Activated CD4-positive, alpha-beta T cell treated with anti-CD3 and anti-CD28 coated beads for 24 hours (primary cell): Measurements from ENCODE around the gene HOXB6.

Source experiments
- DNase-seq, 2 donors: peaks; one replicate each; pipeline ENCODE4 v3.0.0-alpha.2; 2020; ENCODE audit warnings: low read depth in 2 of 2

Gene HOXB6

GRCh38 chr17:48579471-48579759, 25.4 kb downstream of the HOXB6 start:
- no peak for DNase-seq

- no peak for DNase-seq
Measured at GRCh38 chr17:48578616-48579470, 25.9 kb downstream of the HOXB6 start.

GRCh38 chr17:48577946-48578615, 26.7 kb downstream of the HOXB6 start, which contains the start of gene HOXB4:
HOXB4 (minus strand) TSS chr17:48578350; CDS start chr17:48578319, 31 bp downstream.
- DNase-seq = peak; percentile 33 to 60

GRCh38 chr17:48577330-48577945, 27.3 kb downstream of the HOXB6 start:
- DNase-seq = no peak

DNA sequence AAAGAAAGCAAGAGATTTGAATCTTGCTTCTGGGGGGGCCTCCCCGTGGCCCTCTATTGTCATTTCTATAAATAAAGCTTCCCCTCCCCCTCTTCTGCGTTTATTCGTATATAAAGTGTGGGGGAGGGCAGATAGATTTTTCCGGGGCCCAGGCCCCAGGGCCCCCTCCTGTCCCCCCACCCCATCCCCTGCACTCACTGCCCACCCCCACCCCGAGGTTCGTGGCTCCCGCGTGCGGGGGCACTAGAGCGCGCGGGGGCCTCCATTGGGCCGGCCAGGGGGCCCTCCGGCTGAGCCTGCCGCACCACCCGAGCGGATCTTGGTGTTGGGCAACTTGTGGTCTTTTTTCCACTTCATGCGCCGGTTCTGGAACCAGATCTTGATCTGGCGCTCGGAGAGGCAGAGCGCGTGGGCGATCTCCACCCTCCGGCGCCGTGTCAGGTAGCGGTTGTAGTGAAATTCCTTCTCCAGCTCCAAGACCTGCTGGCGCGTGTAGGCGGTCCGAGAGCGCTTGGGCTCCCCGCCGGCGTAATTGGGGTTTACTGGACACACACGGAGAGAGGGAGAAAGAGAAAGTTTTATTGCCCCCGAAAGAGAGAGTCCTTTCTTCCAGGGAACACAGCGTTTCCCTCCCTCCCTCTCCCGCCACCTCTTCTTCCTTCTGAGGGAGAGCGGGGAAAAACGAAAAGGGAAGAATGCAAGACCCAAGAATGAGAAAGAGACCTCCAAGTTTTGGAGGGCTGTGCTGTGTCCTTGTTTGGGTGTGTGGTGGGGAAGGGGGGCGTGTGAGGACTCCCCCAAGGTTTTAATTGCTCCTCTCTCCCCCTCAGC, 28.1 kb downstream of the HOXB6 start:
- no peak for DNase-seq

DNA sequence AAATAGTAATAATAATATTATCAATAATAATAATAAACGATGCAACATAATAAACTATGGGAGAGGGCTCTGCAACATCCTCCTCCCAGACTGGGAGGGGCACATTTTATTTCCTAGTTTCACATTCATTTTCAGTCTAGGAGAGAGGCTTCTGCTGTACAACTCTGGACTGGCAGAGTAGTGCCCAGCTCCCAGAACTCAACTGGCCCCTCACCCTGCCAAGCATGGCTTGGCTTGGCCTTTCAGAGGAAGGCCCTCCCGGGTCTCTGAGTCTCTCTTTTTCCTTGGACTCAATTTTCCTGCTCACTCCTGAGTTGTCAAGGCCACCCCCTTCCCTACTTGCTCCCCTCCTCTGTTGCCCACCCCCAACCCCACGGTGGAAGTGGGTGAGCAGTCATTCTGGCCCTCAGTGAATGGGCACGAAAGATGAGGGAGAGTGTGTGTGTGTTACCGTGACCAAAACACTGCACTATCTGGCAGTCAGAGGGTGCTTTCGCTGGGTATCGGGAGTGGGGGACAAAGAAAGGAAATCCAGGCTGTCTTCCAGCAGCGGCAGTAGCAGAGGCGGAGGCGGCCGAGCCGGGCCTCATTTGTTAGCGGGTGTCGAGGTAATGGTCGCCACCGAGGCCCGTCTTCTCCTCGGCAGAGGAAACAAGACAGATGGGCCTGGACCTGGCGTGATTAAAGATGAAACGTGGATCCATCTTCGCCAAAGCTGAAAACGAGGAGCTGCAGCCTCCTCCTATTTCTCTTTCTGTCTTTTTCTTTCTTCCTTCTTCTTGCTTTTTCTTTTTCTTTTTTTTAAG, 28.9 kb downstream of the HOXB6 start:
- DNase-seq = no peak

DNA sequence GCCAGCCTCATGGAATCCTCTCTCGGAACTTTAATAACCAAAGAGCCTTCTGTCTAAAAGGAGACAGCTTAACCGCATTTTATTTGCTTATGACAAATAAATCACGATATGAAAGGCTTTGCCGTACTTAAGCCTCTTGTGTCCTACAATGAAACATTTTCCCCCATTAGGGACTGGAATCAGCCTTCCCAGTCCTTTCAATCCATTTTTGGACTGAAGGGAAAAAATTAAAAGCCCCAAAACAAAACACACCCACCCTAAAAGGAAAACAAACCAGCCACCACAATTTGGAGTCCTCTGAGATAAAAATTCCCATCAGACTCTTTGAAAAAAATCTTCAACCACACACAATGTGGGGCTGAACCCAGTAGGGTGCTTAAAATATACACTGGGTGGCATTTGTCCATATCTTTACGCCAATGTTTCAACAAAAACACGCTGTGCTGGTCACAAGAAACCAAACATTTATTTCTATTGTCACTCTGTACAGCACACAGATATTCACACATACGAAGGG, 29.7 kb downstream of the HOXB6 start:
- no peak for DNase-seq

GRCh38 chr17:48574505-48575065, 30.2 kb downstream of the HOXB6 start:
- no peak for DNase-seq

GRCh38 chr17:48571826-48572417, 32.9 kb downstream of the HOXB6 start:
- DNase-seq = no peak

- no peak for DNase-seq
Measured at GRCh38 chr17:48571024-48571818, 33.6 kb downstream of the HOXB6 start.

- DNase-seq = no peak
Measured at GRCh38 chr17:48570325-48571023, 34.3 kb downstream of the HOXB6 start.

- no peak for DNase-seq
Measured at GRCh38 chr17:48569674-48570324, 35.0 kb downstream of the HOXB6 start.

DNA sequence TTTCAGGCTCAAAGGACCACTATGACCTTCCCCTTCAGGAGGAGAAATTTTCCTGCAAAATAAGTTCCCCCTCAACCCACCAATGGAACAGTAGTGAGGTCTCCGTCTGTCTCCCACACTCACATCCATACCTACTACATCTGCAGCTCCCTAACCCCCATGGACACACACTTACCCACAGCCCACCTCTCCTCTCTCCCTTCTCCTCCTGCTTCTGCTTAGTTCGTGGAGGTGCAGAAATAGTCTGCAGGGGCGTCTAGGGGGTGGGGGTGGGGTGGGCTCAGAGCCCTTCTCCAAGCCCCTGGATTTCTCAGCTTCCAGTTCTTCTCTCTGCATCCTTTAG, 35.6 kb downstream of the HOXB6 start:
- DNase-seq = no peak

- DNase-seq = no peak
Measured at GRCh38 chr17:48568499-48569239, 36.1 kb downstream of the HOXB6 start.

GRCh38 chr17:48567646-48568354, 37.0 kb downstream of the HOXB6 start:
- no peak for DNase-seq

DNA sequence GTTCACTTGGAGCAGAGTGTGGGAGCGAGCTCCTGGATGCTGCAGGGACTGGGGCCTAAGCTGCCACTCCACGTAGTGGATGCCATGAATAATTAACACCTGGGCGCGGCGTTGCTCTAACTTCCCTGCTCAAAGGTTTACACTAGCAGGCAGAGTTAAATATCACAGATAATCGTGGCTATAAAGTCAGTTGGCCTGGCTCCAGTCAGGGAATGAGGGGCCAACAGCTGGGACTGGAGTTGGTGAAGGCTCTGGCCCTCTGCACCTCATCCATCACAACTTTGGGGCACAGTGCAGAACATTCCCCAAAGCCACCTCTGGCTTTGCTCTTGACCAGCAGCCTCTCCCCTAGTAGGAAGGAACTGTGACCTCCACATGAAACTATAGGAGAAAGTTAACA, 37.6 kb downstream of the HOXB6 start:
- DNase-seq = no peak

DNA sequence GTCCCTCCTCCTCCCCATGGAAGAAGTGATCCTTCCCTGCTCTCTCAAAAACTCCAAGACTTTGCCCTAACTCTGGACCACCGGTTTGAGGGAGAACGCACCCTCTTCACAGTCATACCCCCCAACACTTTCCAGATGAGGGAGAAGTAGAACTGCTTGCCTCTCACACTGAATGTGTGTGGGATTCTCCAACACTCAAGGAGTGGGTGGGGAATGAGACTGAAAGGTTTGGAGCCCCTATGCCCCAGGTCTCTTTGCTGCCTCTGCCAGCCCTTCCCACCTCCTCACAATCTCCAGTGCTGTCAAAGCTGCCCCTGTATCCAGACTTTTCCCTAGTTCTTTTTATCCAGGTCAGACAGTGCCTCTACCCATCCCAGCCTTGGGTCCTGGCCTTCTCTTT, 38.1 kb downstream of the HOXB6 start:
- no peak for DNase-seq
